Stimulated activated naive CD8-positive, alpha-beta T cell treated with anti-CD3 and anti-CD28 coated beads, Interleukin-15, Interleukin-2, amounts not matched to agents 100 ng/mL and 50 ng/mL, for 24 hours (primary cell): ENCODE measurements around the gene CDC37L1.

Experiments
- H3K27ac Mint-ChIP-seq: one replicate; pipeline ENCODE4 v1.8.0; 2021; ENCODE audit warnings: mild to moderate bottlenecking, mixed read lengths
- H3K27me3 Mint-ChIP-seq: one replicate; pipeline ENCODE4 v1.8.0; 2021; ENCODE audit warnings: mixed read lengths
- H3K36me3 Mint-ChIP-seq: one replicate; pipeline ENCODE4 v1.8.0; 2021; ENCODE audit warnings: low read depth, mixed read lengths
- H3K4me1 Mint-ChIP-seq: one replicate; pipeline ENCODE4 v1.8.0; 2021; ENCODE audit warnings: low read depth, mixed read lengths
- H3K4me3 Mint-ChIP-seq: one replicate; pipeline ENCODE4 v1.8.0; 2021; ENCODE audit warnings: mild to moderate bottlenecking, mixed read lengths
- H3K9me3 Mint-ChIP-seq: one replicate; pipeline ENCODE4 v1.8.0; 2021; ENCODE audit warnings: mixed read lengths

CDC37L1 gene

DNA sequence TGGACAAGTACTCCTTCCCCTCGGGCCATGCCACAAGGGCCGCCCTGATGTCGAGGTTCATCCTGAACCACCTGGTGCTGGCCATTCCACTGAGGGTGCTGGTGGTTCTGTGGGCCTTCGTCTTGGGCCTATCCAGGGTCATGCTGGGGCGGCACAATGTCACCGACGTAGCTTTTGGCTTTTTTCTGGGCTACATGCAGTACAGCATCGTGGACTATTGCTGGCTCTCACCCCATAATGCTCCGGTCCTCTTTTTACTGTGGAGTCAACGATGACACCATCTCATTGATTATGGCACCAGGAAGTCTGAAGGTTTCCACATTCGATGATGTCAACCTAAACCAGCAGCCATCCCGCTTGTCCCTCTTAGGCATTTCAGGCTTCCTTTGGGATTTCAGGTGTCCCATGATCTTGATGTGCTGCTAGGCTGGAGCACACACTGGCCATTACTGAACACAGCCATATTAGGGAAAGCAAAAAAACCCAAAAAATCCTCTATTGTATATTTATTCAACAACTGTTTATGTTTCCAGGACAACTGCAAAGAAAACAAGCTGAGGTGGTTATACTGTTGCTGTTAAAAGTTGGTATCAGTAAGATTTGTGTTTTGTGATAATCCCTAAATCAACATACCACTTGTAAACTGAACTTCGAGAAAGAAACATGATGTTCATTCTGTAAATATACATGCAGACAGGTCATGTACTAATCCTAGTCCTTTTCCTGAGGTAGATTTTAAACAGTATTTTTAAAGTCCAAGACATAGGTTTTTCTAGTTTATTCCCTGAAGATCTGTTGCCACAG lies 16.2 kb upstream of the CDC37L1 start:
- Mint-ChIP-seq H3K27me3 (no peaks in the 10 kb centered on the region), H3K4me3 (peak overlapping the region; percentile 91), H3K27ac (peak overlapping the region; percentile 69), H3K36me3 (no peaks in the 10 kb centered on the region), H3K4me1 (peaks cover 63% of the 10 kb centered on the region), H3K9me3 (no peaks in the 10 kb centered on the region)

DNA sequence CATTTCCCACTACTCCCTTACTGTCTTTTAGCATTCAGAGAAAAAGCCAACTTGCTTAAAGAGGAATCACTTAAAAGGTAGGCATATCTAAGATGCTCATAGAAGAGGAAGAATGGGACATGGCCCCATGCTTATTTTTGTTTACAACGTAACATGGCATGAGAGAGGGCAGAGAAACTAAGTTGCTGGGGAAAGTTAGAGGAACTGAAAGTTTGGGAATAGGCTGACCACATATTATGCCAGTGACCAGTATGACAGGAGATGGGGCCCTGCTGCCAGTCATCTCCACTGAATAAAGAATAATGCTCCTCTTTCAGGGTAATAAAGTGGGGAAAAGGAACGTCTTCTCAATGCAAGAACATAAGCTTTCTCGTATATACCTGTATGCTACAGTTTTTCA lies 15.4 kb upstream of the CDC37L1 start:
- Mint-ChIP-seq H3K36me3 (no peaks in the 10 kb centered on the region), H3K9me3 (no peaks in the 10 kb centered on the region), H3K4me1 (peaks cover 69% of the 10 kb centered on the region), H3K27me3 (no peaks in the 10 kb centered on the region), H3K27ac (no peak overlapping the region), H3K4me3 (peak overlapping the region; percentile 91)

DNA sequence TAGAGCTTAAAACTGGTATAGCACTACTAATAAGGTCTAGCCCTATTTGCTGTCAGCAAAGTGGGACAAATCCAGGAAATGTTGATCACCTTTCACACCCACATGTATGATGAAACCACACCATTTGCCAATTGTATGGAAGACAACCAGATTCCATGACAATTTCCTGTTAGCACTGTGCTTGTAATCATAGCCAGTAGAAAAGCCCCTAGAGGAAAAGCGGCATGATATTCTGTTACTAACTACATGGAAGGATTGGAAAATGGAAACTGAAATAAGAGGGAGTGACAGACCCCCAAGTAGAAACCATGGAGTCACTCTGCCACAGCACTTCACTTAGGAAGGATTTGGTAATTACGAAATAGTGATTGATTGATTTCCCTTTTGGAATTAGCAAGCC lies 14.0 kb upstream of the CDC37L1 start:
- H3K36me3 Mint-ChIP-seq = no peaks in the 10 kb centered on the region
- H3K27ac Mint-ChIP-seq = no peak overlapping the region
- no peaks in the 10 kb centered on the region for H3K9me3 Mint-ChIP-seq
- peak overlapping the region; percentile 80 for H3K4me3 Mint-ChIP-seq
- peaks cover 71% of the 10 kb centered on the region for H3K4me1 Mint-ChIP-seq
- no peaks in the 10 kb centered on the region for H3K27me3 Mint-ChIP-seq

DNA sequence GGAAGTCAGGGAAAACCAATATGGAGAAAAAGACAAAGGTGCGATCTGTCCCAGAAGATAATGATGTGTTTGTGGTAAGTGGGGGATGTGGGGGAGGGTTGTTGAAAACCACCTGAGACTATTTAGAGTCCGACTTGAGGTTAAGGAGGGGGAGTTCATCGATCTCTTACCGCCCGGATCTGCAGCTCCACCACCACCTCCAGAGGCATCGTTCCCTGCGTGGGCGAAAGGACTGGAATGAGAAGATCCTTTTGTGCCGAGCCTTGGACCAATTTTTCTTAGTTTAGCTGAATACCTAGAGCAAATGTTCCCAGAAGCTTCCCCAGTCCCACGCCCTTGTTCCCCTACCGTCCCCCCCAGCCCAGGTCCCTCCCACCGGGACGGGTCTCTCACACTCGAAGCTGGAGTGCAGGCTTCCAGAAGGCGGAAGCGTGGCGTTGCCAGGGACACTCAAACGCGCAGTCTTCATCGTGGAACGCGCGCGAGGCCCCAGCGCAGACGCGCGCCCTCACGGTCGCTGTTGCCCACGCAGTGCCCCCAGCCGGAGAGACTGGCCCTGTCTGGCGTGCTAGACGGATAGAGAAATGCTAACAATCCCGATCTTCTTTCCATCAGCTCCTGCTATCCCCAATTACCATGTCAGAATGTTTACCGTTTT lies 13.2 kb upstream of the CDC37L1 start, which contains the start of gene SPATA6L:
Gene SPATA6L (minus strand): TSS at position 439 of the 658 bp plus-strand sequence. CDS start 230 bp downstream, at position 209.
- no peaks in the 10 kb centered on the region for H3K27me3 Mint-ChIP-seq
- H3K4me1 Mint-ChIP-seq = peaks cover 79% of the 10 kb centered on the region
- peak within 1 kb of the TSS; percentile 74 for H3K27ac Mint-ChIP-seq
- H3K4me3 Mint-ChIP-seq = peak within 1 kb of the TSS; percentile 80
- no peaks in the 10 kb centered on the region for H3K9me3 Mint-ChIP-seq
- H3K36me3 Mint-ChIP-seq = no peaks in the 10 kb centered on the region

DNA sequence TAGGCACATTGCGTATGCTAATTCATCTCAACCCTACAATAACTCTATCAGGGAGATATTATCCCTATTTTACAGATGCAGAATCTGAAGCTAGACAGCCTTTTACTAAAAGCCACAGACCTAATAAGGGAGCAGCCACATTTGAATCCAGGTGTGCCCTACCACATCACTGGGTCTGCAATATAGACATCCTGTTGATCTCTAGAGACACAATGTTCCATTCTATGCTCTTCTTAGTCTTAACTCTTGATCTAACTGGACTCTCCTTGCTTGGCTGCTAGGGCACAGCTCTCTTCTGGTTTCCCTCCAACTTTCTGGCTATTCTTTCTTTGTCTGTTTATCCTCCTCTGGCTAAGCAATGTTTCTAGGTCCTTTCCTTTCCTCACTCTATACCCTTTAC lies 11.7 kb upstream of the CDC37L1 start:
- Mint-ChIP-seq H3K27ac (no peak overlapping the region), H3K4me1 (peaks cover 71% of the 10 kb centered on the region), H3K4me3 (no peak overlapping the region), H3K36me3 (no peaks in the 10 kb centered on the region), H3K27me3 (no peaks in the 10 kb centered on the region), H3K9me3 (no peaks in the 10 kb centered on the region)

DNA sequence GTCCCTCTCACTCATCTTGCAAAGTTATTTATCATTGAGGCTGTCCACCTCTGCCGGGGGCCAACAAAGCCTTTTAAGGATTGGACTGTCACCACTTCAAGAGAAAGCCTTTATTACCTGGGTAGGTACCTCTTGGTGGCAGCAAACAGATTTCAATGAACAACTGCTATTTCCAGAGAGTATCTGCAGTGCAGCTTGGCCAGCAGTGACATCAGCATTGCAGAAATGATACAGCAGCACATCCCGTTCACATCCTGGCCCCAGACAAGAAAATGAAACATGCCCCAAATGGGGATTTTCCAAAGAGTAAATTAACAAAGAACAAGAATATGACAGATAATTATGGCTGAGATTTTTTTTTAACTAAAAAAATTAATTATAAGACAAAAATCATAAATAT lies 10.8 kb upstream of the CDC37L1 start:
- no peak overlapping the region for H3K27ac Mint-ChIP-seq
- no peaks in the 10 kb centered on the region for H3K9me3 Mint-ChIP-seq
- no peaks in the 10 kb centered on the region for H3K36me3 Mint-ChIP-seq
- H3K4me3 Mint-ChIP-seq = no peak overlapping the region
- peaks cover 62% of the 10 kb centered on the region for H3K4me1 Mint-ChIP-seq
- H3K27me3 Mint-ChIP-seq = no peaks in the 10 kb centered on the region

DNA sequence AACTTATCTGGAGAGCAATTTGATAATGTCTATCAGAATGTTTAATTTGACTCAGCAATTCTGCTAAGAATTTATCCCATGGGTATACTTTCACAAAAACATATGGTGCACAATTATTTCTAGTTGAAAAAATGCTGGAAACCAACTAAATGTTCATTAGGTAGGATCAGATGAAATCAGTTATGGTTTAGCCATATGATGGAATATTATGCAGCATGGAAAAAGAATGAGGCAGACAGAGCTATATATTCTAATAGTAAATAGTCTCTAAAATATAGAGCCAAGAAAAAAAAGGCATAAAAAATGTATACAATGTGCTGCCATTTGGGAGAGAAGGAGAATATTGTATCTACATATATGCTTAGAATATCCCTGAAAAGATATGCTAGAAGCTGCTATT lies 9.5 kb upstream of the CDC37L1 start:
- H3K27ac Mint-ChIP-seq = no peak overlapping the region
- H3K27me3 Mint-ChIP-seq = no peaks in the 10 kb centered on the region
- H3K36me3 Mint-ChIP-seq = no peaks in the 10 kb centered on the region
- peaks cover 49% of the 10 kb centered on the region for H3K4me1 Mint-ChIP-seq
- no peak overlapping the region for H3K4me3 Mint-ChIP-seq
- H3K9me3 Mint-ChIP-seq = no peaks in the 10 kb centered on the region

DNA sequence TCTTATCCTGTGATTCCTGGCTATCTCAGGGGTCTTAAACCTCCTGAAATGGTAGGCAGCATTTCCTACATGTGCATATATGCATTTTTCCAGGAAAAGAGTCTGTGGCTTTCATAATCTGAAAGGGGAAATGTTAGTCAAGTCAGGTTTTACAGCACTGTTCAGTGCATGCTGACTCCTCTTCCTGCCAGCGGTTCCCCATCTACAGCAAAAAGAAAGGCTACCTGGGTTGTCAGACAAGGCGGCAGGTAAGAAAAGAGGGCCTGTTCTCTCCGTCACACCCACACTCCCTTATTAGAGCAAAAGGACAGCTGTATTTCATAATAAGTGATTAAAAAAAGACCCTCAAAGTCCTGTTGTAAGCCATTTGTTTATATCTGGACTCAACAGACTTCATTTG lies 8.8 kb upstream of the CDC37L1 start:
- no peaks in the 10 kb centered on the region for H3K27me3 Mint-ChIP-seq
- H3K4me1 Mint-ChIP-seq = peaks cover 42% of the 10 kb centered on the region
- no peak overlapping the region for H3K4me3 Mint-ChIP-seq
- no peaks in the 10 kb centered on the region for H3K9me3 Mint-ChIP-seq
- no peaks in the 10 kb centered on the region for H3K36me3 Mint-ChIP-seq
- H3K27ac Mint-ChIP-seq = peak overlapping the region; percentile 12

DNA sequence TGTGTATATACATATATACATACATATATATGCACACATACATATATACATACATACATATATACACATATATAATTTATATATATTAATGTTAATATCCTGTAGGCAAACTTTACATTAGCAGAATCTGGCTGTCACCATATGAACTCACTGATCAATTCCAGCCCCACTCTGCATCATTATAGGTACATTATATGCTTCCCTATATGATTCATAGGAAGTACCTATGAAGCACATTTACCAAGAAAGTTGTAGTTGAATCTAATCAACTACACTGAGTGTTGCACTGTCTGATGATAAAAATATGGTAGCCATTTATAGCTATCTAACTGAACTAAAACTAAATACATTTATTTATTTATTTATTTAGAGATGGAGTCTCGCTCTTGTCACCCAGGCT lies 7.6 kb upstream of the CDC37L1 start:
- Mint-ChIP-seq H3K27me3 (no peaks in the 10 kb centered on the region), H3K9me3 (no peaks in the 10 kb centered on the region), H3K36me3 (no peaks in the 10 kb centered on the region), H3K27ac (no peak overlapping the region), H3K4me1 (peaks cover 30% of the 10 kb centered on the region), H3K4me3 (no peak overlapping the region)

DNA sequence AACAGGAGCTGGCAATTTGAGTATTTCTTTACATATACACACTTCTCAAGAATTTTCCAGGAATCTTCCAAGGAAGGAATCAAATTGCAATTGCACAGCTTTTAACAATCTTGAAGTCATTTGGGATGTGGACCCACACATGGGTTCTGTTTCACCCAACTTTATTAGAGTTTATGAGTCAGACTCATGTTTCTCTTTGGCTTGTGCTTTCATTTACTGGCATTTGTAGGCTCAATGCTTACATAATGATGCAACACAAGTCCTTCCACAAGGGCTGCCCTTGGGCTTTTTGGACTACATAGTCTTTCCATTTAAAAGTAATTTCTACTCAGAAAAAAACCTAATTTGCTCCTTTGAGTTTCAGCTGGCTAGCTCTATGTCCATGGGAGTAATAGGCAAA lies 4.6 kb upstream of the CDC37L1 start:
- no peaks in the 10 kb centered on the region for H3K9me3 Mint-ChIP-seq
- H3K4me3 Mint-ChIP-seq = no peak overlapping the region
- no peaks in the 10 kb centered on the region for H3K36me3 Mint-ChIP-seq
- H3K4me1 Mint-ChIP-seq = peaks cover 12% of the 10 kb centered on the region
- no peak overlapping the region for H3K27ac Mint-ChIP-seq
- H3K27me3 Mint-ChIP-seq = no peaks in the 10 kb centered on the region

DNA sequence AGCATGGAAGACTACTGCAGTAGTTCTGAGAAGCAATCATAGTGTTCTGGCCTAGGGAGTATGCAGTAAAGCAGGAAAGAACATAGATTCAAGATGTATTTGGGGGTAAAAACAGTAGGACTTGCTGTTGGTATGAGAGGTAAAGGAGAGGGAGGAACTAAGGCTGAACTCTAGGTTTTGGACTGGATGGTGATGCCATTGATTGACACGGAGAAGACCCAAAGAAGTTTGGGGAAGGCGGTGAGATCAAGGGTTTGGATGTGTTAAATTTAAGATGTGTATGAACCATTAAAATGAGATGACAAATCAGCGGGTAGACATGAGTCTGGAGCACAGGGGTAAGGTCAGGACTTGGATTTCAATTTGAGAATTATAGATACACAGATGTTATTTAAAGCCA lies 2.0 kb upstream of the CDC37L1 start:
- H3K4me1 Mint-ChIP-seq = no peaks in the 10 kb centered on the region
- H3K36me3 Mint-ChIP-seq = no peaks in the 10 kb centered on the region
- no peaks in the 10 kb centered on the region for H3K9me3 Mint-ChIP-seq
- H3K27ac Mint-ChIP-seq = no peak overlapping the region
- no peak overlapping the region for H3K4me3 Mint-ChIP-seq
- no peaks in the 10 kb centered on the region for H3K27me3 Mint-ChIP-seq

DNA sequence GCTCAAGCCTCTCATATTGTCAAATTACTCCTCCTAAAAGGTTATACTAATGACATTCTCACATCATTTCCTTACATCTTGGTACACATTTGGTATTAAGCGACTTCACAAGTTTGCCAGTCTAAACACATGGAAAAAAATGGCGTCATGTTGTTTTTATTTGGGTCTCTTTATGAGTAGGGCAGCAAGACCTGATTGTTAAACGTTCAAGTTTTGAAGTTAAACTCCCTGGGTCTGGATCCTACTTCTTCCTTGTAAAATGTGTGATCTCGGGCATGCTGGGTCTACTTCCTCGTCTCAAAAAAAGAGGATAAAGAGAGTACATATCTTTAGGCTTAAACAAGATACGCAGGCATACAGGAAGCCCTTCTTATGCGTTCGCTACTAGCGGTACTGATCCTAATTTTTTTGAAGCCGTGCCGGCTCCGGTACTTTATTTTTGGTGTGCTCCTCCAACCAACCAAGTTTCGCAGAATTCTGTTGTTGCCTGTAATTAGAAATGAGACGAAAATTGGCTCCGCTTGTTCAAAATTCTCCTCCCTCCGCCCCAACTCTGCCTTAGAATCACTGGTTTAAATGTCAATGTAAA lies 596 bp upstream of the CDC37L1 start:
- Mint-ChIP-seq H3K27ac (no peak overlapping the region), H3K27me3 (no peaks in the 10 kb centered on the region), H3K4me1 (peaks cover 8% of the 10 kb centered on the region), H3K36me3 (peaks cover 7% of the 10 kb centered on the region), H3K4me3 (no peak overlapping the region), H3K9me3 (no peaks in the 10 kb centered on the region)

DNA sequence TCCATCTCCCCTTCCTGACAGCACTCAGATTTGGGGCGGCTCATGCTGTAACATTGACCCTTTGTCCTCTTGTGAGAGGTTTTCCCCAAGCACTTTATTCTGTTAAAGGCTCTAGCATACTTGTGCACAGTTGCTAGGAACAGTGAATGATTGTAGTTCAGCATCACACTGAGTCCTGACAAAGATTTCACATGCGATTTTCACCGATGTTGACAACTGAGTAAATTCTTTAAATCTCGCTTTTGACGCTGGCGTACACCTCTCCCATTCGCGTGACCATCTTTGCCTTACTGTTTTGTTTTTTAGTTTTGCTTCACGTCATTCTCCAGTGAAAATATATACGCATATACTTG lies 780 bp downstream of the CDC37L1 start:
- H3K9me3 Mint-ChIP-seq = no peaks in the 10 kb centered on the region

DNA sequence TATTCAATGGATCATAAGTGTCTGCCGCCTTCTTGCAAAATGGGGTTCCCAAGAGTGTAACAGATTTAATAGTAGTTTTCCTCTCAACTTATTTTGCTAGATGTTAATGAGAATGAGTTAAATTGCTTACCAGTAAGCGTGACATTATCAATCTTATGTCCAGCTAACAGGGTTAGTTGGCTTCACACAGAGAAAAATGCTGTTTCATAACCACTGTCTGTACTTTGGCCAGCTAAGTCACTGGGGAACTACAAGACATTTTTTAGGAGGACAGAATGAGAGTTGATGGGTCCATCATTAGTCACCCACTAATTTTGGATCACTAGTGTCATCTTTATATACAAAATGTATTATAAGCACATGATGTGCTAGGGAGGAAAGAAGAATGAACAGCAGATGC lies 1.4 kb downstream of the CDC37L1 start:
- H3K27me3 Mint-ChIP-seq = no peaks in the 10 kb centered on the region
- no peak overlapping the region for H3K4me3 Mint-ChIP-seq
- peaks cover 8% of the 10 kb centered on the region for H3K4me1 Mint-ChIP-seq
- H3K27ac Mint-ChIP-seq = no peak overlapping the region
- no peaks in the 10 kb centered on the region for H3K9me3 Mint-ChIP-seq
- H3K36me3 Mint-ChIP-seq = peaks cover 17% of the 10 kb centered on the region

More for the DNA sequence above, 780 bp downstream of the CDC37L1 start:
- H3K36me3 Mint-ChIP-seq = peaks cover 13% of the 10 kb centered on the region
- H3K27ac Mint-ChIP-seq = no peak overlapping the region
- H3K27me3 Mint-ChIP-seq = no peaks in the 10 kb centered on the region
- peaks cover 8% of the 10 kb centered on the region for H3K4me1 Mint-ChIP-seq
- no peak overlapping the region for H3K4me3 Mint-ChIP-seq

DNA sequence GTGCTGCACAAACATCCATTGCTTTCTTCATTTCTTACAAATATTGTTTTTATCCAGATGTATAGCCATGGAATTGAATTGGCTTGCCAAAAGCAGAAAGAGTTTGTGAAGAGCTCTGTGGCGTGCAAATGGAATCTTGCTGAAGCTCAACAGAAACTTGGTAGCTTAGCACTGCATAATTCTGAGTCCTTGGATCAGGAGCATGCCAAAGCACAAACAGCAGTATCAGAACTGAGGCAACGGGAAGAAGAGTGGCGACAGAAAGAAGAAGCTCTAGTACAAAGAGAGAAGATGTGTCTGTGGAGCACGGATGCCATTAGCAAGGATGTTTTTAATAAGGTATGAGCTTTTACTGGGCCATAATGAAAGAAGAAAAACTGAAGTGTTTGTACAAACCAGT lies 5.5 kb downstream of the CDC37L1 start:
- Mint-ChIP-seq H3K36me3 (peaks cover 35% of the 10 kb centered on the region), H3K27me3 (no peaks in the 10 kb centered on the region), H3K27ac (no peak overlapping the region), H3K4me1 (peaks cover 26% of the 10 kb centered on the region), H3K9me3 (no peaks in the 10 kb centered on the region), H3K4me3 (no peak overlapping the region)
